Measurements from ENCODE around the gene BFSP2. TPM values are rescaled to one million over a fixed set of nuclear protein-coding genes. Genes with fewer than 3 reads are reported as not detected.
"Not testable (repeated sequence)": the region's sequence is repeated elsewhere in the genome, so short reads cannot be mapped to it uniquely, and the experiment has no call there.

BFSP2 gene
- polyA plus RNA-seq, 4 donors = 0.69 TPM; not detected in 3

DNA sequence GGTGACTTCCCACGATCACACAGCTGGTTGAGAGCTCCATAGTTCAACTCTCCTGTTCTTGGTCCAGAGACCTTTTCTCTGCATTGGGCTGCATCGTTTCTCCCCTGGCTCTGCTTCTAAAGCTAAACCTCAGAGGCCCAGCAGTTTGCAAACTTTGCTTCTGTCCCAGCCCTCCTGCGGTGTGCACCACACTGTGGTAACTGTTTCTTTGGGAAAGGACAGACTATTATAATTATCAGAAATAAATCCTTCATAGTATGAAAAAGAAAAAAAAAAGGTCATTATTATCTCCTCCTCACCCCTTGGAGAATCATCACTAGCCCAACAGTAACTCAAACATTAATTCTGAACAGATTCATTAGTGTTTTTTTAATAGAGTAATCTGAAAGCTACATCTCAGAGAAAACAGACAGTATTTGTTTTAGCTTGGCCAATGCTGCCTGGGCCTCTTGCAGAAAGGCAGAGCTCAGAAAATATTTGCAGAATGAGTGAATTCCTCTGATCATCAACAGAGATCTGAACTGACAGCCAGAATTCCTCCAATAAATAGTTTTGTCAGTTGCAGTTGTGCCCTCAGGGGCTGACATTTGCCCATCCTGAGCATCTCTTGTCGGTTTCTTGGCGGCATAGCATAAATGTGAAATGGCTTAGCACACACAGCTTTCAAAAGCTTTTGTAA lies 52.9 kb downstream of the BFSP2 start:
- no peak for DNase-seq (ENCODE audit: low read depth in 4 of 4, low spot score in 3 of 4)

DNA sequence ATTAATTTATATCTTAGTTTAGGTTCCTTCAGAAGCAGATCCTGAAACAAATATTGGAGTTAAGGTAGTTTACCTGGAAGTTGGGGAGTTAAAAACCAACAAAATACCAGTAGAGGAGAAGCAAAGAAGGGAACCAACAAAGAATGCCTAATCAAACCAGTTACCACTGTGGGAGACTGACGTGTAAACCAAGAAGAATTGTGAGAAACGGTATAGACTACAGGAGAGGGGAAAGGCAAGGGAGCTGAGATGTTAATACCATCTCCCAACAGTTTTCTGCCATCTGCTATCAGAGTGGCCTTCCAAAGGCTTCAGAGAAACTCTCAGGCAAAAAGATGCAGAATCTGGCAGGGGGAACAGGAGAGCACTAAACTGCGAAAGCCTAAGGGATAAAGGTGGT lies 53.5 kb downstream of the BFSP2 start:
- no peak for DNase-seq (ENCODE audit: low read depth in 4 of 4, low spot score in 3 of 4)

DNA sequence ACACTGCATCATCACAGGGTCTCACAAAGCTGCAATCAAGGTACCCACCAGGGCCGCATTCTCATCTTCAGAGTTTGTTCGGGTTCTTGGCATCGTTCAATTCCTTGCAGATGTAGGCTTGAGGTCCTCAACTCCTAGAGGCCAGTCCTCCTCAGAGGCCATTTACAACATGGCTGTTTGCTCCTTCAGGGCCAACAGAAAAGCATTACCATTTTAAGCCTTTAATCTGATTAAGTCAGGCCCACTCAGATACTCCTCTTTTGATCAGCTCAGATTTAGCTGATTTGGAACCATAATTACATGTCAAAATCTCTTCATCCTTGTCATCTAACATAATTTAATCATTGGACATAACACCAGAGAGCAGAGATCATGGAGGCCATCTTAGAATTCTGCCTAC lies 55.4 kb downstream of the BFSP2 start:
- no peak for DNase-seq (ENCODE audit: low read depth in 4 of 4, low spot score in 3 of 4)

DNA sequence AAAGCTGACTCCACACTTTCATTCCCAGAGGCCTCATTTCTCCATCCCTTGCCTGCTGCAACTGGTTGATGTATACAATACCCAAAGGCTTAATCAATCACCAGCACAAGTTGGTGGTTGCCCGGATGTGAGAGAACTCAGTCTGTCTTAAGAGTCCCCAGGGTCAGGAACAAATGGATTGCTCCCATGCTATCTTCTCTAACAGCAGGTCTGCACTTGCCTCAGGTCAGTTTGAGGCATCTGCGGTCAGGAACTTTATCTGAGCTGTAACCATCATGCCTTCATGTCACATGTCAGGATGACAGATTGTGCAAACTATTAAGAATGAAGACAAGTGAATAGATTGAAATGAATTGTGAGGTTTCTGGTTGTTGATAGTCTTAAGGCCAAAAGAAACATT lies 56.1 kb downstream of the BFSP2 start:
- DNase-seq (ENCODE audit: low read depth in 4 of 4, low spot score in 3 of 4) = no peak

DNA sequence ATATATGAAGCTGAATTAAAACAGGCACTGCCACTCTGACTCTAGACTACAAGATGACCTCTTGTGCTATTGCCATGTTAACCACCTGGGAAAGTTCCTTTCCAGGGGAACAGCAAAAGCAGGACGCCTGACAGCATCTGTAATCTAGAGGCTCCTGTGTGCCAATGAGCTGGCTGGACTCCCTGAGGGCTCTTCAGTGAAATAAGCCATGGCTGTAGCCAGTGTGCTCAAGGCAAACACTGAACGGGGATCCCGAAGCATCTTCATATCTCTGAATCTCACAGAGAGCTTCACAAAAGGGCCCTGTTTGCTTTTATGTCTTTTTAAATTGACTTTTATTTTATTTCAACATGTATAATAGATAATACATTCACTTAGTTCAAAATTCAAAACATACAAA lies 57.2 kb downstream of the BFSP2 start:
- DNase-seq (ENCODE audit: low read depth in 4 of 4, low spot score in 3 of 4) = no peak

DNA sequence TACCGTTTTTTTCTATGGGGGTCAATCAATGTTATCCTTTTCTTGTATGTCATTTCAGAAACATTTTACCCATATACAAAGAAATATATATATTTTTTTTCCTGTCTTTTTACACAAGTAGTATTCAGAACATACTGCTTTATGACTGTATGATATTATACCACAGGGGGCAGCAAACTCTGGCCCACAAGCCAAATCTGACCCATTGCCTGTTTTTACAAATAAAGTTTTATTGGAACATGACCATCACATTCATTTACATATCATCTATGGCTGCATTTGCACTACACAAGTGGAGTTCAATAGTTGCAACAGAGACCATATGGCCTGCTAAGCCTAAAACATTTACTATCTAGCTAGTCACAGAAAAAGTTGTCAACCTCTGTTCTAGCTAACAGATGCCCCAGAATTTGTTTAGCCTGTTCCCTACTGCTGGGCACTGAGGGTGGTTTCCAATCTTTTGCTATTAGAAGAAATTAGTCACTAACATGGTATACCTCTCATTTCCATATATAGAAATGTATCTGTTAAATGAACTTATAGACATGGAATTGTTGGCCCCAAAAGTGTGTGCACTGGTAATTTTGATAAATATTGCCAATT lies 57.7 kb downstream of the BFSP2 start:
- DNase-seq (ENCODE audit: low read depth in 4 of 4, low spot score in 3 of 4) = no peak

DNA sequence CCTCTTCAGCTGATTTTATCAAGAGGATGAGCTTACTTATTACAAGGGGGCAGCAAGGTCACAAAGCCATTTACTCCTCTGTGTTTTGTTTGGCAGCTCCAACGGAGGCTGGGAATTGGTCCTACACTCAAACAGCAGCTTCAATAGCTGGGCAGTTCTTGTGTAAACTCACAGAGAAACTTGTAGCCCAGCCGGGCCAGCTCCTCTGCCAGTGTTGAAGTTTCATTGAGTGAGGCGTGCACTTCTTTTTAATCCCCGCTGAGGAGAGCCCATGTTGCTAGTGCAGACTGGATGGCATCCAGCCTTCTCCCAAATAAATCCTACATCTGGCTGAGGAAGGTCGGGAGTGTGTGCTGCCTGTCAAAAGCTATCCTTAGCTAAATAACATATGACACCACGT lies 59.5 kb downstream of the BFSP2 start:
- DNase-seq (ENCODE audit: low read depth in 4 of 4, low spot score in 3 of 4) = no peak

DNA sequence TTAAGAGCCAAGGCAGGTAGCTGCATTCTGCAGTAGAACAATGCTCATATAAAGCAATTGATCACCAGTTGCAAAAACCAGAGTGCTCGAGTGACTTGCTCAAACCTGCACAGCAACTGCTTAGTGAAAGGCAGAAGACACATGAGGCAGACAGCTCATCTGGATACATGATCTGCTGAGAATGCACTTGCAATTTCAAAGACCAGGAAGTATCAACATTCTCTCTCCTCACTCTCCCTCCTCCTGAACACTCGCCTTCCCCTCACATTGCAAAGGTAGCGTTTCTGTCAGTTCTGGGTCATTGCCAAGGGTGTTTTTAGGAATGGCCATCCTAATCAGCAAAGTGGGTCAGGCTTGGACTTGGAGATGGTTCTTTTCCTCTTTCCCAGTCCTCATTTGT lies 61.0 kb downstream of the BFSP2 start:
- DNase-seq (ENCODE audit: low read depth in 4 of 4, low spot score in 3 of 4) = no peak

DNA sequence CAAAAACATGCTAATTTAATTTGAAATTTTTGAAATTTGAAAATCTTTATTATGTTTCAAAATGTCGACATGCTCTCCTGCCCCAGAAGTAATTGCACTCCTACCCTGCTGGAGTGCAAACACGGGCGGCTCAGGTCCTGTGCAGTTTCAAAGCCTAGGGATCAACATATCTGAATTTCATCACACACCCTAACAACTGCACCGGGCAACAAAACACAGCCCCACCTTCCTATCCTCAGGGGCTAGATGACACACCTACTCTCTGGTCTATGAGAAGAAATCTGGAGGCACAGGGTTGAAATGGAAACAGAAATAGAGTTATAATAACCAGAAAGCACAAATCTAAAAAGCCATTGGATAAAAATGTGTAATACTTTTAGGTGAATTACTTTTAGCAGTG lies 61.4 kb downstream of the BFSP2 start:
- DNase-seq (ENCODE audit: low read depth in 4 of 4, low spot score in 3 of 4) = no peak

DNA sequence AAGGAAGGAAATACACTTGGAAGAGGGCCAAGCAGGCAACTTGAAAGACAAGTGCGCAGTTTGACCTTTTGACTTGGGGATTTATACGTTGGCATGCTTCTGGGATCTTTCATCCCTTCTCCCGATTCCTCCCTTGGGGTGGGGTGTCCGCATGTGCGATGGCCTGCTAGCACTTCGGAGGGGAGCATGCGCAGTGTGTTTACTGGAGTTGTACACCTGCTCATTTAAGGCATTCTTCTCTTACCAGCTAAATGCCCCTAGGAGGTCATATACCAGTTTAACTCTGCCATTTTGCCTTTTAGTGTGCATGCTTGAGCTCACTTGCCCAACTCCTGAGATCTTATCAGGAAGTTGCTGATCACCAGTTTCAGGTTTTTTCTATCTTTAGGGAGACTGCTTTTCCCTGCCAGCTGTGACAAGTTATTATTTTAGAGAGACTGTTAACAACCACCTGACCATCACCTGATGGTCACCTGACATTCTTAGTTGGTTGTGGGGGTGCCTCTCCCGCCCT lies 63.5 kb downstream of the BFSP2 start:
- no peak for DNase-seq (ENCODE audit: low read depth in 4 of 4, low spot score in 3 of 4)

DNA sequence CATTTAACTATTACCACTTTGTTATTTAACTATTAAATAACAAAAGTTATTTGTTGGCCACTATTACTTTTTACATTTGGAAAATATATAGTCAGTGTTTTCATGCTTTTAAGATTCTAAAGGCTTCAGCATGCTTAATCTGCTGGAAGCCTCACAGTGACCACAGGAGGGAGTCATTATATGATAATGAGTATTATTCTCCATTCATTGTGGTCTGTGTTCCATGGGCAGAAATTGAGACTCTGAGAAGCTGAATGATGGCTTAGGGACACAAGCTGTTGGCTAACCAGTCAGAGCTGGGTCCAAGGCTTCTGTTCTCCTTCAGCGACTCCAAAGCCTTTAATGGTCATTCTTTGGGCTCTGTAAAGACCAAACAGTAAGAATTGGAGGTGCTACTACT lies 64.7 kb downstream of the BFSP2 start:
- DNase-seq (ENCODE audit: low read depth in 4 of 4, low spot score in 3 of 4) = no peak

DNA sequence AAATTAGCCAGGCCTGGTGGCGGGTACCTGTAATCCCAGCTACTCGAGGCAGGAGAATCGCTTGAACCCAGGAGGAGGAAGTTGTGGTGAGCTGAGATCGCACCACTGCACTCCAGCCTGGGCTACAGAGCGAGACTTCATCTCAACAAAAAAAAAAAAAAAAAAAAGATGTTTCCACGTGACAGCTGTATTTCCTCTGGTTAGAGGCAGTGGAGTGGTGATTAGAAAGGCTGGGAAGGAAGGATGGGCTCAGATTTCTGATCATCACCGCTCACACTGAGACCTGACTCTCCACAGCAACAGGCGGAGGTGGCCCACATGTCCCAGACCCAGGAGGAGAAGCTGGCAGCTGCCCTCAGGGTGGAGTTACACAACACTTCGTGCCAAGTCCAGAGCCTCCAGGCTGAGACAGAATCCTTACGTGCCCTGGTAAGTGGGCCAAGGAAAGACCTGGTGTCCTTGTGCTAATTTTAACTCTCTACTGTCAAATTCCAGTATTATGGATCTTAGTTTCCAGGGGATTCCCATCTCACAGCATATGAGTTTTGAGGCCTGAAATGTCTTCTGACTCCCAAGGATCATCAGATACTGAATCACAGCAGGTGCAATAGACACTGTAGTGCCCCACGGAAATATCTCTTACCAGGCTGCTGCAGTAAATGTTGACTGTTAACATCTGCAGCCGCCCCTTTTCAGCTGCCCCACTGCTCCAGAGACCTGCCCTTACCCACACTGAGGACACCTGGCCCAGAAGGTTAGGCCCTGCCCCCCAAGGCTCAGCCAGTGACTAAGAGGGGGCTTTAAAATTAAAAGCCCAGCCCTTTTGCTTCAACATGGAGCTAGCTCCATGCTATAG lies 66.9 kb downstream of the BFSP2 start:
- DNase-seq (ENCODE audit: low read depth in 4 of 4, low spot score in 3 of 4) = no peak

DNA sequence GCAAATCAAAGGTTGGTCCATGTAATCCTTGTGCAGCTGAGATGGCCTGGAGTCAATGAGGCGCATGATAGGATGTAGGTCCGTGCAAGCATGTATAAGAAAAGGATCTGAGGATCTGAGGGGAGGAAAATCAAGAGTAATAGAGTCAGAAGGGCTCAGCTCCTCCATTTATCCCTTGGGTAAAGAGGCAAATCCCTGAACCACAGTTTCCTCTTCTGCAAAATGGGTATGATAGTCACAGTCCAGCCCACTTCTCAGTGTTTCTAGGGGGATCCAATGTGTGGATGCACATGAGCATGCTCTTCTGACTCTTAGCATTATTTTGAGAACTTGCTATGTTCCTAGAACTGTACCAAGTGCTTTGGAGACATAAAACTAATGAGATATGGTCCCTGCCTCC lies 67.9 kb downstream of the BFSP2 start:
- DNase-seq (ENCODE audit: low read depth in 4 of 4, low spot score in 3 of 4) = no peak

DNA sequence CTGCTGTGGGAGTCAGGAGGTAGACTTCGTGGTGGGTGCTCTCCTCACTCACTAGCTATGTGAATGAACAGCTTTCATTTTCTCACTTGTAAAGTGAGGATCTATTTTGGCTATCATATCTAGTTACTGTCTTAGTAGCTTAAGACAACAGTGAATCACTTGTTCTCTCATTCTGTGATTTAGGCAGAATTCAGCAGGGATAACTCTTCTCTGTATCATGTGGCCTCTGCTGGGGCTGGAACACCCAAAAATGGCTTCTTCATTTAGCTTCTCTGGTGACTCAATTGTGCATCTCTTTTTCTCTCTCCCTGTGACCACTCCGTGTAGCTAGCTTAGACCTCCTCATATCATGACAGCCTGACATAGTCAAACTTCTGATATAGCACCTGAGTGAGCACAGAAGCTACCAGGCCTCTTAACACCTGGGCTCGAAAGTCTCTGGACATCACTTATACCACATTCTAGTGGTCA lies 68.4 kb downstream of the BFSP2 start:
- no peak for DNase-seq (ENCODE audit: low read depth in 4 of 4, low spot score in 3 of 4)

DNA sequence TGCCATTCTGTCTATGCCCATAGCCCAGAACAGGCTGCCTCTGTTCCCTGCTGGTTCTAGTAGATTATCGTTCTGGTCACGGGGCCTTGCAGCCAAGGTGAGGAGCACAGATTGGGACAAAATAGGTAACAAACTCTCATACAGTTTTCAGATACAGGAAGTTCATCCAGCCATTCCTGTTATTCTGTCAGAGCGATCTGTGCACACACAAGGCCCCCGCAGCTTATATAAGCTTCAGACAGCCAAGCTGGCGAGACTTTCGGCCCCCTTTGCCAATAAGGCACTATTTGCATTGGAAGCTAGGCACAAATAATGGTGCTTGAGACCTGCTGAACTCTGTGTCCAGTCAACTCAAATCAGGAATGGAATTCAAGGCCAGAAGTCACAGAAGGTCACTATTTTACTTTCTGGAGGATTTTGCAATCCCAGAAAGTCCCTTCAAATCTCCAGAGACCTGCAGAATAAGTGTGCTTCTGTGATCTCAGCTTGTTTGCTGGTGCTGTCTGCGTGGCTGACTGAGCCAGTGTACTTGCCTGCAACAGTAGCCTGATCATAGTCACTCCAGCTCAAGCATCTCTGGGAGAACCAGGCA lies 69.4 kb downstream of the BFSP2 start:
- DNase-seq (ENCODE audit: low read depth in 4 of 4, low spot score in 3 of 4) = no peak

DNA sequence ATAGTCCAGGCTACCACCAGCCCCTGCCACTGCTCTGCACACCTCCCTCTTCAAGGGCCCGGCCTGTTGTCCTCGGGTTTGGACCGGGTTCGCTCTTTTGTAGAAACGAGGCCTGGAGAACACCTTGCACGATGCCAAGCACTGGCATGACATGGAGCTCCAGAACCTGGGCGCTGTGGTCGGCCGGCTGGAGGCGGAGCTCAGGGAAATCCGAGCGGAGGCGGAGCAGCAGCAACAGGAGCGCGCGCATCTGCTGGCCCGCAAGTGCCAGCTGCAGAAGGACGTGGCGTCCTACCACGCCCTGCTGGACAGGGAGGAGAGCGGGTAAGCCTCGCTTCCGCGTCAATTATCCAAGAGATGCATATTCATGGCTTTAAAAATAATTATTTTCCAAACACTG lies 72.4 kb downstream of the BFSP2 start:
- DNase-seq (ENCODE audit: low read depth in 4 of 4, low spot score in 3 of 4) = no peak

DNA sequence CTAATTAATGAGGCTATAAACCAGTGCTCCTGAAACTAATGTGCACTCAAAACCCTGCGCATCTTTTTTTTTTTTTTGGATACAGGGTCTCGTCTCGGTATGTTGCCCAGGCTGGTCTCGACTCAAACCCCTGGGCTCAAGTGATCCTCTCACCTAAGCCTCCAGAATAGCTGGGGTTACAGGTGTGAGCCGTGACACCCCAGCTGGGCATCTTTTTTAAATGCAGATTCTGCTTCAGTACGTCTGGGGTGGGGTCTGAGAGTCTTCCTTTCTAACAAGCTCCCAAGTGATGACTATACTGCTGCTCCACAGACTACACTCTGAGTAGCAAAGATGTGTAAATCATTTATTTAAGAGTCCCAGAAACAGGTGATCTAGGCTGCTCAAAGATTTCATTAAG lies 73.0 kb downstream of the BFSP2 start:
- DNase-seq (ENCODE audit: low read depth in 4 of 4, low spot score in 3 of 4) = no peak

DNA sequence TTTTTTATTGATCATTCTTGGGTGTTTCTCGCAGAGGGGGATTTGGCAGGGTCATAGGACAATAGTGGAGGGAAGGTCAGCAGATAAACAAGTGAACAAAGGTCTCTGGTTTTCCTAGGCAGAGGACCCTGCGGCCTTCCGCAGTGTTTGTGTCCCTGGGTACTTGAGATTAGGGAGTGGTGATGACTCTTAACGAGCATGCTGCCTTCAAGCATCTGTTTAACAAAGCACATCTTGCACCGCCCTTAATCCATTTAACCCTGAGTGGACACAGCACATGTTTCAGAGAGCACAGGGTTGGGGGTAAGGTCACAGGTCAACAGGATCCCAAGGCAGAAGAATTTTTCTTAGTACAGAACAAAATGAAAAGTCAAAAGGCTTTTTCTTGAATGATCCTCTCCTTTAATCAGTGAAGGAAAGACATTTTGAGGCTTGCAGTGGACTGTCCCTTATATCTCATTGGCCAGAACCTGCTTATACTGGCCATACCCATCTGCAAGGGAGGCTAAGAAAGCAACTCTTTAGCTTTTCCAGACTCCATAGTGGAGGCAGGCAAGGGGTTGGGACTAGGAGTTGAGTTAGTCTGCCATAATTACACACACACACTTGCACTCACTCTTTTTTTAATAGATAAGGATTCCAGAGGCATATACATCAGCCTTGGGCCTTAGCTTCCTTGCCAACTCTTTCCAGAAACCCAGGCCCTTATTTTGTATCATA lies 73.8 kb downstream of the BFSP2 start:
- DNase-seq (ENCODE audit: low read depth in 4 of 4, low spot score in 3 of 4) = not testable (repeated sequence)

DNA sequence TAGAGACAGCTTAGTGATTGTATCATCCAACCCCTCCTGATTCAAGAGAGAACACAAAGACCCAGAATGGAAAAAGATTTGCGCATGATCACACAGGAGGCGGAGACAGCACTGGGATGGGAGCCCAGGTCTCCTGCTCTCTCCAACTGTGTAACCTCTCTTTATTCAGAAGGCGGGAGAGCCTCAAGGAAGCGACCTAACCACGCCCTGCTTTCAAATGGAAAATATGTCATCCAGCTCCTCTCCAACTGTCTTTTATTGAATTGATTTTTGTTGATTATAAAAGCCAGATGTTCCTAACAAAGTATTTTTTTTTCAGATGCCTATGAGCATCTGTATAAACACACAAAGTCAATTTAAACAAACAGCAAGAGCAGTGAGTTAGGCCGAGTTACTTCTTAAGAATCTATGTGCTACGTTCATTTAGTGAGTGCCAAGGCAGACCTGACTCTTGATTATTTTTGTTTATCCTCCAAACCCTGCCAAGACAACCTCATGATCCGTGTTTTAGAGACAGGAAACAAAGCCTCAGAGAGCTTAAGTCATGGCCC lies 74.5 kb downstream of the BFSP2 start:
- DNase-seq (ENCODE audit: low read depth in 4 of 4, low spot score in 3 of 4) = no peak

DNA sequence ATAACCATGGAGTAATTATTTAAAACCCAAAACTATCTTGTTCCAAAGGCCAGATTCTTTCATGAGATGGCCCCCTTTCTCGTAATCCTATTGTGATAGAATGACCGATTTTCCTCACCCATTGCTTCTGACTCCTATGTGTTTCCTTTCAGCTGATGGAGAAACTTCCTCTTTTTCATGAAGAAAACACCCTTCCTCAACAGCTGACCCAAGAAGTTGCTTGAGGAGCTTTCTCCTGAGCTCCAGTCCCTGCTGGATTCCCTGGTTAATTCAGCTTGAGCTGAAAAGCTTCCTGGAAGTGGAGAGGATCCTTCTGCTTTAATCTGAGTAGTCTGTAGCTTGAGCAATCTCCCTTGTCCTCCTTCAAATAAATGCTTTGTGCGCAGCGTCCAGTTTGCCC lies 75.0 kb downstream of the BFSP2 start:
- no peak for DNase-seq (ENCODE audit: low read depth in 4 of 4, low spot score in 3 of 4)
